GM19193 (cell line): Measurements from ENCODE around the gene SAMM50.

ENCODE experiments used
- POLR2A ChIP-seq: IDR thresholded peaks from 4 replicates; pipeline ENCODE4 v1.6.1; 2011; ENCODE audit not compliant: insufficient read depth, insufficient read length; ENCODE audit errors: extremely low read depth

The SAMM50 gene

GRCh38 chr22:44033694-44034093 is 78.5 kb downstream of the SAMM50 start:
- TF ChIP-seq POLR2A: no peak

GRCh38 chr22:44037519-44038375 is 82.5 kb downstream of the SAMM50 start:
- TF ChIP-seq POLR2A: no peak

GRCh38 chr22:44039566-44040171 is 84.4 kb downstream of the SAMM50 start:
- no peak for TF ChIP-seq POLR2A

- TF ChIP-seq POLR2A: no peak
Observed at GRCh38 chr22:44042249-44043218, 87.3 kb downstream of the SAMM50 start.

GRCh38 chr22:44045145-44045544 is 89.9 kb downstream of the SAMM50 start:
- no peak for TF ChIP-seq POLR2A
